Measurements from ENCODE around the gene NR1I2. TPM values are rescaled to one million over a fixed set of nuclear protein-coding genes. Genes with fewer than 3 reads are reported as not detected.

NR1I2 gene
- total and polyA plus RNA-seq, 4 donors: 3.2 to 121 (median 48.1) TPM

DNA sequence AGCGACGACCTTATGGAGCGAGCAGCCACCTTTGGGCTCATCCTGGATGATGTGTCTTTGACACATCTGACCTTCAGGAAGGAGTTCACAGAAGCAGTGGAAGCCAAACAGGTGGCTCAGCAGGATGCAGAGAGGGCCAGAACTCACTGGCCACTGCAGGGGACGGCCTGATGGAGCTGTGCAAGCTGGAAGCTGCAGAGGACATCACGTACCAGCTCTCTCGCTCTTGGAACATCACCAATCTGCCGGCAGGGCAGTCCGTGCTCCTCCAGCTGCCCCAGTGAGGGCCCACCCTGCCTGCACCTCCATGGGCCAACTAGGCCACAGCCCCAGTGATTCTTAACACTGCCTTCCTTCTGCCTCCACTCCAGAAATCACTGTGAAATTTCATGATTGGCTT, 10.4 kb downstream of the NR1I2 start:
- Histone ChIP-seq H3K9ac (ENCODE audit: low read depth in 1 of 2, low read length in 2 of 2) (no peak overlapping the region), H3K27ac (ENCODE audit: low read depth in 1 of 2, low read length in 2 of 2) (no peak overlapping the region), H3K4me3 (ENCODE audit: low read depth in 1 of 3, low read length in 3 of 3) (no peak overlapping the region), H3K4me1 (ENCODE audit: control insufficient read depth in 4 of 4, insufficient read depth in 4 of 4, low read length in 3 of 4) (peaks cover 11 to 83% (median 58%) of the 10 kb centered on the region in 4 donors), H3K9me3 (ENCODE audit: control insufficient read depth in 4 of 4, low read length in 3 of 4) (no peaks in the 10 kb centered on the region), H3K27me3 (ENCODE audit: control insufficient read depth in 4 of 4, insufficient read depth in 4 of 4, low read length in 3 of 4) (no peaks in the 10 kb centered on the region), H3K36me3 (ENCODE audit: control insufficient read depth in 4 of 4, insufficient read depth in 3 of 4, low read depth in 1 of 4, low read length in 3 of 4) (peaks cover 0 to 2% (median 0%) of the 10 kb centered on the region in 4 donors)
- DNase-seq (ENCODE audit: low spot score): no peak
- TF ChIP-seq, protein P1, sequence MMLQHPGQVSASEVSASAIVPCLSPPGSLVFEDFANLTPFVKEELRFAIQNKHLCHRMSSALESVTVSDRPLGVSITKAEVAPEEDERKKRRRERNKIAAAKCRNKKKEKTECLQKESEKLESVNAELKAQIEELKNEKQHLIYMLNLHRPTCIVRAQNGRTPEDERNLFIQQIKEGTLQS (IDR thresholded peaks at IDR 0.05): no peak
- TF ChIP-seq, protein P2, sequence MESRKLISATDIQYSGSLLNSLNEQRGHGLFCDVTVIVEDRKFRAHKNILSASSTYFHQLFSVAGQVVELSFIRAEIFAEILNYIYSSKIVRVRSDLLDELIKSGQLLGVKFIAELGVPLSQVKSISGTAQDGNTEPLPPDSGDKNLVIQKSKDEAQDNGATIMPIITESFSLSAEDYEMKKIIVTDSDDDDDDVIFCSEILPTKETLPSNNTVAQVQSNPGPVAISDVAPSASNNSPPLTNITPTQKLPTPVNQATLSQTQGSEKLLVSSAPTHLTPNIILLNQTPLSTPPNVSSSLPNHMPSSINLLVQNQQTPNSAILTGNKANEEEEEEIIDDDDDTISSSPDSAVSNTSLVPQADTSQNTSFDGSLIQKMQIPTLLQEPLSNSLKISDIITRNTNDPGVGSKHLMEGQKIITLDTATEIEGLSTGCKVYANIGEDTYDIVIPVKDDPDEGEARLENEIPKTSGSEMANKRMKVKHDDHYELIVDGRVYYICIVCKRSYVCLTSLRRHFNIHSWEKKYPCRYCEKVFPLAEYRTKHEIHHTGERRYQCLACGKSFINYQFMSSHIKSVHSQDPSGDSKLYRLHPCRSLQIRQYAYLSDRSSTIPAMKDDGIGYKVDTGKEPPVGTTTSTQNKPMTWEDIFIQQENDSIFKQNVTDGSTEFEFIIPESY (IDR thresholded peaks at IDR 0.05): no peak
- TF ChIP-seq, protein P3, sequence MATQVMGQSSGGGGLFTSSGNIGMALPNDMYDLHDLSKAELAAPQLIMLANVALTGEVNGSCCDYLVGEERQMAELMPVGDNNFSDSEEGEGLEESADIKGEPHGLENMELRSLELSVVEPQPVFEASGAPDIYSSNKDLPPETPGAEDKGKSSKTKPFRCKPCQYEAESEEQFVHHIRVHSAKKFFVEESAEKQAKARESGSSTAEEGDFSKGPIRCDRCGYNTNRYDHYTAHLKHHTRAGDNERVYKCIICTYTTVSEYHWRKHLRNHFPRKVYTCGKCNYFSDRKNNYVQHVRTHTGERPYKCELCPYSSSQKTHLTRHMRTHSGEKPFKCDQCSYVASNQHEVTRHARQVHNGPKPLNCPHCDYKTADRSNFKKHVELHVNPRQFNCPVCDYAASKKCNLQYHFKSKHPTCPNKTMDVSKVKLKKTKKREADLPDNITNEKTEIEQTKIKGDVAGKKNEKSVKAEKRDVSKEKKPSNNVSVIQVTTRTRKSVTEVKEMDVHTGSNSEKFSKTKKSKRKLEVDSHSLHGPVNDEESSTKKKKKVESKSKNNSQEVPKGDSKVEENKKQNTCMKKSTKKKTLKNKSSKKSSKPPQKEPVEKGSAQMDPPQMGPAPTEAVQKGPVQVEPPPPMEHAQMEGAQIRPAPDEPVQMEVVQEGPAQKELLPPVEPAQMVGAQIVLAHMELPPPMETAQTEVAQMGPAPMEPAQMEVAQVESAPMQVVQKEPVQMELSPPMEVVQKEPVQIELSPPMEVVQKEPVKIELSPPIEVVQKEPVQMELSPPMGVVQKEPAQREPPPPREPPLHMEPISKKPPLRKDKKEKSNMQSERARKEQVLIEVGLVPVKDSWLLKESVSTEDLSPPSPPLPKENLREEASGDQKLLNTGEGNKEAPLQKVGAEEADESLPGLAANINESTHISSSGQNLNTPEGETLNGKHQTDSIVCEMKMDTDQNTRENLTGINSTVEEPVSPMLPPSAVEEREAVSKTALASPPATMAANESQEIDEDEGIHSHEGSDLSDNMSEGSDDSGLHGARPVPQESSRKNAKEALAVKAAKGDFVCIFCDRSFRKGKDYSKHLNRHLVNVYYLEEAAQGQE (IDR thresholded peaks at IDR 0.05): no peak
- TF ChIP-seq YY1 (IDR thresholded peaks at IDR 0.05) (no peak), HNF4G (IDR thresholded peaks at IDR 0.05) (no peak), JUND (IDR thresholded peaks at IDR 0.05) (no peak), GABPA (IDR thresholded peaks at IDR 0.05 in 1 of 2, conservative IDR thresholded peaks at IDR 0.05 in 1 of 2) (no peak), FOXA1 (IDR thresholded peaks at IDR 0.05) (no peak), SP1 (IDR thresholded peaks at IDR 0.05) (no peak), HNF4A (conservative IDR thresholded peaks at IDR 0.05) (no peak), EGR1 (IDR thresholded peaks at IDR 0.05; ENCODE audit: low read depth in 2 of 2) (no peak), TAF1 (conservative IDR thresholded peaks at IDR 0.05) (no peak), NR2F2 (IDR thresholded peaks at IDR 0.05) (no peak), FOXA2 (IDR thresholded peaks at IDR 0.05) (no peak), RXRA (IDR thresholded peaks at IDR 0.05) (no peak)
- TF ChIP-seq, protein P4, sequence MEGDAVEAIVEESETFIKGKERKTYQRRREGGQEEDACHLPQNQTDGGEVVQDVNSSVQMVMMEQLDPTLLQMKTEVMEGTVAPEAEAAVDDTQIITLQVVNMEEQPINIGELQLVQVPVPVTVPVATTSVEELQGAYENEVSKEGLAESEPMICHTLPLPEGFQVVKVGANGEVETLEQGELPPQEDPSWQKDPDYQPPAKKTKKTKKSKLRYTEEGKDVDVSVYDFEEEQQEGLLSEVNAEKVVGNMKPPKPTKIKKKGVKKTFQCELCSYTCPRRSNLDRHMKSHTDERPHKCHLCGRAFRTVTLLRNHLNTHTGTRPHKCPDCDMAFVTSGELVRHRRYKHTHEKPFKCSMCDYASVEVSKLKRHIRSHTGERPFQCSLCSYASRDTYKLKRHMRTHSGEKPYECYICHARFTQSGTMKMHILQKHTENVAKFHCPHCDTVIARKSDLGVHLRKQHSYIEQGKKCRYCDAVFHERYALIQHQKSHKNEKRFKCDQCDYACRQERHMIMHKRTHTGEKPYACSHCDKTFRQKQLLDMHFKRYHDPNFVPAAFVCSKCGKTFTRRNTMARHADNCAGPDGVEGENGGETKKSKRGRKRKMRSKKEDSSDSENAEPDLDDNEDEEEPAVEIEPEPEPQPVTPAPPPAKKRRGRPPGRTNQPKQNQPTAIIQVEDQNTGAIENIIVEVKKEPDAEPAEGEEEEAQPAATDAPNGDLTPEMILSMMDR (IDR thresholded peaks at IDR 0.05; ENCODE audit: low read depth, low read length, missing input control): no peak
- 64% methylated on average over 8 of the region's 8 CpGs for WGBS

DNA sequence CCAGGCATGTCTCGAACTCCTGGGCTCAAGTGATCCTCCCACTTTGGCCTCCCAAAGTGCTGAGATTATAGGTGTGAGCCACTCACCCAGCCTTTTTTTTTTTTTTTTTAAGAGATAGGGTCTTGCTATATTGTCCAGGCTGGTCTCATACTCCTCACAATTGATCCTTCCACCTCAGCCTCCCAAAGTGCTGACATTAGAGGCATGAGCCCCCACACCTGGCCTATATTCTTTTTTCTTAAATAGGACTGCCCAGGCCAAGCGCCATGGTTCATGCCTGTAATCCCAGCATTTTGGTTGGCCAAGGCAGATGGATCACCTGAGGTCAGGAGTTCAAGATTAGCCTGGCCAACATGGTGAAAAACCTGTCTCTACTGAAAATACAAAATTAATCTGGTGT, 12.5 kb downstream of the NR1I2 start:
- H3K9ac ChIP-seq (ENCODE audit: low read depth in 1 of 2, low read length in 2 of 2): peak overlapping the region in 1 of 2 donors; percentile 36
- no peaks in the 10 kb centered on the region for H3K9me3 ChIP-seq (ENCODE audit: control insufficient read depth in 4 of 4, low read length in 3 of 4)
- H3K4me1 ChIP-seq (ENCODE audit: control insufficient read depth in 4 of 4, insufficient read depth in 4 of 4, low read length in 3 of 4): peaks cover 10 to 79% (median 55%) of the 10 kb centered on the region in 4 donors
- peak overlapping the region; percentile 67 to 88 for H3K27ac ChIP-seq (ENCODE audit: low read depth in 1 of 2, low read length in 2 of 2)
- no peaks in the 10 kb centered on the region for H3K27me3 ChIP-seq (ENCODE audit: control insufficient read depth in 4 of 4, insufficient read depth in 4 of 4, low read length in 3 of 4)
- peaks cover 0 to 1% (median 0%) of the 10 kb centered on the region in 4 donors for H3K36me3 ChIP-seq (ENCODE audit: control insufficient read depth in 4 of 4, insufficient read depth in 3 of 4, low read depth in 1 of 4, low read length in 3 of 4)
- H3K4me3 ChIP-seq (ENCODE audit: low read depth in 1 of 3, low read length in 3 of 3): no peak overlapping the region
- 74% methylated on average over 2 of the region's 2 CpGs for WGBS
- DNase-seq (ENCODE audit: low spot score): no peak
- no peak for TF ChIP-seq RXRA (IDR thresholded peaks at IDR 0.05)
- no peak for TF ChIP-seq FOXA2 (IDR thresholded peaks at IDR 0.05)
- no peak for TF ChIP-seq TAF1 (conservative IDR thresholded peaks at IDR 0.05)
- TF ChIP-seq, protein P3 (IDR thresholded peaks at IDR 0.05): no peak
- TF ChIP-seq, protein P4 (IDR thresholded peaks at IDR 0.05; ENCODE audit: low read depth, low read length, missing input control): no peak
- TF ChIP-seq, protein P5, sequence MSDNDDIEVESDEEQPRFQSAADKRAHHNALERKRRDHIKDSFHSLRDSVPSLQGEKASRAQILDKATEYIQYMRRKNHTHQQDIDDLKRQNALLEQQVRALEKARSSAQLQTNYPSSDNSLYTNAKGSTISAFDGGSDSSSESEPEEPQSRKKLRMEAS (IDR thresholded peaks at IDR 0.05): no peak
- TF ChIP-seq FOXA1 (IDR thresholded peaks at IDR 0.05): no peak
- TF ChIP-seq, protein P1 (IDR thresholded peaks at IDR 0.05): no peak
- TF ChIP-seq NR2F2 (IDR thresholded peaks at IDR 0.05): no peak

All from liver (tissue), 9 donors.